Vagina (tissue), 2 donors: ENCODE results near the gene PIP5K1C. TPM values are rescaled to one million over a fixed set of nuclear protein-coding genes. Genes with fewer than 3 reads are reported as not detected.
A peak's percentile ranks its signal among the peaks of the same experiment; 100 is the strongest.

Source experiments
- DNase-seq, 2 donors: peaks; one replicate each; pipeline ENCODE4 v3.0.0-alpha.2; 2017; ENCODE audit errors: extremely low spot score in 2 of 2
- H3K27ac ChIP-seq: fragments of 200-600 bp; sonication (generic); one replicate; pipeline ENCODE4 v1.5.1; 2019
- H3K27me3 ChIP-seq: fragments of 200-600 bp; sonication (generic); one replicate; pipeline ENCODE4 v1.5.1; 2019
- H3K36me3 ChIP-seq, 2 donors: fragments of 200-600 bp; sonication (generic); one replicate each; pipeline ENCODE4 v1.5.1; 2017 to 2019
- H3K4me1 ChIP-seq: fragments of 200-600 bp; sonication (generic); one replicate; pipeline ENCODE4 v1.5.1; 2019
- H3K4me3 ChIP-seq, 2 donors: fragments of 200-600 bp; sonication (generic); 1 replicate in 1 of 2; 2 replicates in 1 of 2; pipeline ENCODE4 v1.5.1; 2016 to 2019
- H3K9me3 ChIP-seq: fragments of 200-600 bp; sonication (generic); one replicate; pipeline ENCODE4 v1.5.1; 2019
- CTCF ChIP-seq, 3 experiments: fragments of 450-650 bp in 2 of 3; fragments of 200-600 bp in 1 of 3; sonication (generic) in 1 of 3; IDR thresholded peaks; one replicate each; pipeline ENCODE4 v1.5.1; 2017 to 2019; ENCODE audit warnings: antibody characterized with exemption in 3 of 3, mild to moderate bottlenecking in 2 of 3, moderate library complexity in 2 of 3
- POLR2A ChIP-seq, 2 donors: fragments of 450-650 bp; IDR thresholded peaks; one replicate each; pipeline ENCODE4 v1.6.1; 2017; ENCODE audit warnings: antibody characterized with exemption in 2 of 2, mild to moderate bottlenecking in 2 of 2, moderate library complexity in 2 of 2
- POLR2AphosphoS5 ChIP-seq, 2 donors: sonication (generic); formaldehyde crosslinking; IDR thresholded peaks; one replicate each; pipeline ENCODE4 v1.9.0; 2017; ENCODE audit warnings: antibody characterized with exemption in 2 of 2, mild to moderate bottlenecking in 2 of 2, low read depth in 1 of 2; ENCODE audit not compliant: insufficient read depth in 1 of 2
- intact Hi-C: fragments of 100-400 bp; cut with DNase I; formaldehyde crosslinking; loops from one replicate; pipeline ENCODE4 v1.15.1; 2023
- total RNA-seq: library from RNA; depleted of rRNA; stranded (reverse); fragments of >200 nt; gene quantifications from one replicate; pipeline ENCODE4 v1.2.3, GENCODE V29; 2016

Gene PIP5K1C
- total RNA-seq, 1 donor from 2014 or later, result 24.1 TPM

GRCh38 chr19:3707868-3708206, 7.6 kb upstream of the PIP5K1C start:
- intact Hi-C loops, result loop anchor here (10.0 kb wide), 1 partner anchor 163 kb away; no protein-coding TSS in a partner anchor
- H3K4me1 ChIP-seq, result peaks cover 10% of the 10 kb centered on the region
- no peaks in the 10 kb centered on the region for H3K36me3 ChIP-seq
- no peak overlapping the region for H3K27ac ChIP-seq
- no peaks in the 10 kb centered on the region for H3K9me3 ChIP-seq
- DNase-seq, result no peak
- no peak overlapping the region for H3K4me3 ChIP-seq
- TF ChIP-seq POLR2A (IDR thresholded peaks at IDR 0.05), result no peak
- TF ChIP-seq CTCF (IDR thresholded peaks at IDR 0.05), result no peak
- no peaks in the 10 kb centered on the region for H3K27me3 ChIP-seq

GRCh38 chr19:3701200-3701599, 932 bp upstream of the PIP5K1C start:
- intact Hi-C loops, result loop anchor here (10.0 kb wide), 1 partner anchor 156 kb away; no protein-coding TSS in a partner anchor
- no peak for DNase-seq
- Histone ChIP-seq H3K4me3 (no peak overlapping the region), H3K36me3 (no peaks in the 10 kb centered on the region), H3K4me1 (peaks cover 34% of the 10 kb centered on the region), H3K9me3 (no peaks in the 10 kb centered on the region), H3K27ac (no peak overlapping the region), H3K27me3 (no peaks in the 10 kb centered on the region)
- TF ChIP-seq POLR2A (IDR thresholded peaks at IDR 0.05) (no peak), POLR2AphosphoS5 (IDR thresholded peaks at IDR 0.05; ENCODE audit: insufficient read depth in 1 of 2, low read depth in 1 of 2) (no peak), CTCF (IDR thresholded peaks at IDR 0.05) (no peak)

- intact Hi-C loops, result loop anchor here (1.0 to 10.0 kb wide), 2 partner anchors 31 to 155 kb away; no protein-coding TSS in a partner anchor
- H3K4me3 ChIP-seq, result peak overlapping the region; percentile 91 to 96
- H3K36me3 ChIP-seq, result peaks cover 0 to 6% of the 10 kb centered on the region in 2 donors
- H3K9me3 ChIP-seq, result no peaks in the 10 kb centered on the region
- no peak for DNase-seq
- H3K4me1 ChIP-seq, result peaks cover 36% of the 10 kb centered on the region
- H3K27me3 ChIP-seq, result no peaks in the 10 kb centered on the region
- peak overlapping the region; percentile 95 for H3K27ac ChIP-seq
- TF ChIP-seq CTCF (IDR thresholded peaks at IDR 0.05) (no peak), POLR2A (IDR thresholded peaks at IDR 0.05) (no peak), POLR2AphosphoS5 (IDR thresholded peaks at IDR 0.05; ENCODE audit: insufficient read depth in 1 of 2, low read depth in 1 of 2) (peak in 1 of 2 donors; percentile 23)
These were observed 477 bp downstream of the PIP5K1C start for GRCh38 chr19:3699741-3700241.

GRCh38 chr19:3698974-3699740, 1.1 kb downstream of the PIP5K1C start:
- intact Hi-C loops, result loop anchor here (1.0 kb wide), 1 partner anchor 31 kb away; no protein-coding TSS in a partner anchor
- Histone ChIP-seq H3K27me3 (no peaks in the 10 kb centered on the region), H3K27ac (peak overlapping the region; percentile 95), H3K9me3 (no peaks in the 10 kb centered on the region), H3K4me3 (peak overlapping the region; percentile 91 to 96), H3K36me3 (peaks cover 0 to 6% of the 10 kb centered on the region in 2 donors), H3K4me1 (peaks cover 36% of the 10 kb centered on the region)
- TF ChIP-seq POLR2A (IDR thresholded peaks at IDR 0.05) (no peak), POLR2AphosphoS5 (IDR thresholded peaks at IDR 0.05; ENCODE audit: insufficient read depth in 1 of 2, low read depth in 1 of 2) (peak in 1 of 2 donors; percentile 65)
- DNase-seq, result no peak

- H3K9me3 ChIP-seq, result no peaks in the 10 kb centered on the region
- H3K4me1 ChIP-seq, result peaks cover 37% of the 10 kb centered on the region
- peaks cover 0 to 6% of the 10 kb centered on the region in 2 donors for H3K36me3 ChIP-seq
- DNase-seq, result no peak
- TF ChIP-seq POLR2AphosphoS5 (IDR thresholded peaks at IDR 0.05; ENCODE audit: insufficient read depth in 1 of 2, low read depth in 1 of 2) (no peak), POLR2A (IDR thresholded peaks at IDR 0.05) (no peak), CTCF (IDR thresholded peaks at IDR 0.05) (no peak)
- no peaks in the 10 kb centered on the region for H3K27me3 ChIP-seq
- intact Hi-C loops, result no loop called here
- H3K27ac ChIP-seq, result peak overlapping the region; percentile 95
- peak overlapping the region; percentile 91 to 96 for H3K4me3 ChIP-seq
These were observed 1.8 kb downstream of the PIP5K1C start for GRCh38 chr19:3698386-3698950.
